ENCODE measurements around the gene EID2B.
A peak's percentile ranks its signal among the peaks of the same experiment; 100 is the strongest.

Gene EID2B

DNA sequence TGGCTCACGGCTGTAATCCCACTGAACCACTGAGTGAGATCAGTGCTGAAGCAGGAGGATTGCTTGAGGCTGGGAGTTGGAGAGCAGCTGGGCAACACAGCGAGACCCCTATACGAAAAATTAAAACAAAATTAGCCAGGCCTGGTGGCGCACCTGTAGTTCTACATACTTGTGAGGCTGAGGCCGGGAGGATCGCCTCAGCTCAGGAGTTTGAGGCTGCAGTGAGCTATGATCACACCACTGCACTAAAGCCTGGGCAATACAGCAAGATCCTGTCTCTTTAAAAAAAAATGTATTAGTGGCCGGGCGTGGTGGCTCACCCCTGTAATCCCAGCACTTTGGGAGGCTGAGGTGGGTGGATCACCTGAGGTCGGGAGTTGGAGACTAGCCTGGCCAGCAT is 24.0 kb downstream of the EID2B start:
- Histone ChIP-seq H3K9me3 (ENCODE audit: severe bottlenecking) (no peaks in the 10 kb centered on the region), H3K4me1 (ENCODE audit: insufficient read depth, poor library complexity, severe bottlenecking) (no peaks in the 10 kb centered on the region), H3K27me3 (ENCODE audit: insufficient read depth, poor library complexity, severe bottlenecking) (peaks cover under 1% of the 10 kb centered on the region), H3K4me3 (ENCODE audit: severe bottlenecking) (no peak overlapping the region), H3K36me3 (ENCODE audit: low read depth) (no peaks in the 10 kb centered on the region), H3K27ac (ENCODE audit: poor library complexity, severe bottlenecking) (no peak overlapping the region)
- TF ChIP-seq, protein P1, sequence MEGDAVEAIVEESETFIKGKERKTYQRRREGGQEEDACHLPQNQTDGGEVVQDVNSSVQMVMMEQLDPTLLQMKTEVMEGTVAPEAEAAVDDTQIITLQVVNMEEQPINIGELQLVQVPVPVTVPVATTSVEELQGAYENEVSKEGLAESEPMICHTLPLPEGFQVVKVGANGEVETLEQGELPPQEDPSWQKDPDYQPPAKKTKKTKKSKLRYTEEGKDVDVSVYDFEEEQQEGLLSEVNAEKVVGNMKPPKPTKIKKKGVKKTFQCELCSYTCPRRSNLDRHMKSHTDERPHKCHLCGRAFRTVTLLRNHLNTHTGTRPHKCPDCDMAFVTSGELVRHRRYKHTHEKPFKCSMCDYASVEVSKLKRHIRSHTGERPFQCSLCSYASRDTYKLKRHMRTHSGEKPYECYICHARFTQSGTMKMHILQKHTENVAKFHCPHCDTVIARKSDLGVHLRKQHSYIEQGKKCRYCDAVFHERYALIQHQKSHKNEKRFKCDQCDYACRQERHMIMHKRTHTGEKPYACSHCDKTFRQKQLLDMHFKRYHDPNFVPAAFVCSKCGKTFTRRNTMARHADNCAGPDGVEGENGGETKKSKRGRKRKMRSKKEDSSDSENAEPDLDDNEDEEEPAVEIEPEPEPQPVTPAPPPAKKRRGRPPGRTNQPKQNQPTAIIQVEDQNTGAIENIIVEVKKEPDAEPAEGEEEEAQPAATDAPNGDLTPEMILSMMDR (IDR thresholded peaks at IDR 0.05; ENCODE audit: poor library complexity, severe bottlenecking) = no peak
- ATAC-seq (ENCODE audit: low read depth) (no peak), DNase-seq (ENCODE audit: low spot score) (no peak)

DNA sequence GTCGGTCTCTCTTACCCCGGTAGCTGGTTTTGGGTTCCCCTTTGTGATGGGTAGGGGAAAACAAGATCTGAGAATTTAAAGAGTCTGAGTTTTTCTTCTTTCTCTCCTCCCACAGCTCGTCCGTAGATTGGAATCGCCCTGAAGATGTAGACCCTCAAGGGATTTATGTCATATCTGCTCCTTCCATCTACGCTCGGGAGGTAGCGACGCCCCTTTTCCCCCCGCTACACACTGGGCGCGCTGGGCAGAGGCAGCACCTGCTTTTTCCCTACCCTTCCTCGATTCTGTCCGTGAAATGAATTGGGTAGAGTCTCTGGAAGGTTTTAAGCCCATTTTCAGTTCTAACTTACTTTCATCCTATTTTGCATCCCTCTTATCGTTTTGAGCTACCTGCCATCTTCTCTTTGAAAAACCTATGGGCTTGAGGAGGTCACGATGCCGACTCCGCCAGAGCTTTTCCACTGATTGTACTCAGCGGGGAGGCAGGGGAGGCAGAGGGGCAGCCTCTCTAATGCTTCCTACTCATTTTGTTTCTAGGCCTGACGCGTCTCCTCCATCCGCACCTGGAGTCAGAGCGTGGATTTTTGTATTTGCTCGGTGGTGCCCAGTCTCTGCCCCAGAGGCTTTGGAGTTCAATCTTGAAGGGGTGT is 24.8 kb downstream of the EID2B start:
- H3K27me3 ChIP-seq (ENCODE audit: insufficient read depth, poor library complexity, severe bottlenecking) = no peaks in the 10 kb centered on the region

DNA sequence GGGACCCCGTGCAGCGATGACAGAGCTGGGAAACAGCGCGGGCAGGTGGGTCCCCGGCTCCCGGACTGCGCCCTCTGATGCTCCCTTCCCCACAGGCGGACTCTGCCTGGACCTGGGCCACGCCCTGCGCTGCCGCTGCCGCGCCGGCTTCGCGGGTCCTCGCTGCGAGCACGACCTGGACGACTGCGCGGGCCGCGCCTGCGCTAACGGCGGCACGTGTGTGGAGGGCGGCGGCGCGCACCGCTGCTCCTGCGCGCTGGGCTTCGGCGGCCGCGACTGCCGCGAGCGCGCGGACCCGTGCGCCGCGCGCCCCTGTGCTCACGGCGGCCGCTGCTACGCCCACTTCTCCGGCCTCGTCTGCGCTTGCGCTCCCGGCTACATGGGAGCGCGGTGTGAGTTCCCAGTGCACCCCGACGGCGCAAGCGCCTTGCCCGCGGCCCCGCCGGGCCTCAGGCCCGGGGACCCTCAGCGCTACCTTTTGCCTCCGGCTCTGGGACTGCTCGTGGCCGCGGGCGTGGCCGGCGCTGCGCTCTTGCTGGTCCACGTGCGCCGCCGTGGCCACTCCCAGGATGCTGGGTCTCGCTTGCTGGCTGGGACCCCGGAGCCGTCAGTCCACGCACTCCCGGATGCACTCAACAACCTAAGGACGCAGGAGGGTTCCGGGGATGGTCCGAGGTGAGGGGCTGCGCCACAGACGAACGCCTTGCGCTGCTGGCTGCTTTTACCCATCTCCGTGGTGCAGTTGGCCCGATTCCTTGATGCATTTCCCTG is 25.5 kb downstream of the EID2B start:
- H3K27me3 ChIP-seq (ENCODE audit: insufficient read depth, poor library complexity, severe bottlenecking) = no peaks in the 10 kb centered on the region

More for the DNA sequence above, 24.8 kb downstream of the EID2B start:
- peak overlapping the region; percentile 69 for H3K4me3 ChIP-seq (ENCODE audit: severe bottlenecking)
- no peak for ATAC-seq (ENCODE audit: low read depth)
- no peaks in the 10 kb centered on the region for H3K4me1 ChIP-seq (ENCODE audit: insufficient read depth, poor library complexity, severe bottlenecking)
- no peak for DNase-seq (ENCODE audit: low spot score)
- TF ChIP-seq, protein P1 (IDR thresholded peaks at IDR 0.05; ENCODE audit: poor library complexity, severe bottlenecking) = no peak
- H3K36me3 ChIP-seq (ENCODE audit: low read depth) = no peaks in the 10 kb centered on the region
- no peaks in the 10 kb centered on the region for H3K9me3 ChIP-seq (ENCODE audit: severe bottlenecking)
- H3K27ac ChIP-seq (ENCODE audit: poor library complexity, severe bottlenecking) = no peak overlapping the region

DNA sequence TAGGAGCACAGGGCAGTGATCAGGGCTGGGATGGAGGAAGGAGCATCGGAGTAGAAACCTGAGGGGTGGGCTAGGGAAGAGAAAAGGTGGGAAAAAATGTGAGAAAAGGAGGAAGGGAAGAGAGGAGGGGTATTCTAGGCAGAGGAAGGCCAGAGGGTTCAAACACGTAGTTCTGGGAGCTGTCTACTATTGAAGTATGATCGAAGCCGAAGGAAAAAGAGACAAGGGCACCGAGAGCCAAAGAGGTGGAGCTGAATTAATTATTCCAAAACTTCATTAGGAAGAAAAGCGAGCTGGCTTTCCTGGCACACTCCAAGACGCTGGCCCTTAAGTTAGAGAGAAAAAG is 26.1 kb downstream of the EID2B start:
- peak overlapping the region; percentile 69 for H3K4me3 ChIP-seq (ENCODE audit: severe bottlenecking)
- ATAC-seq (ENCODE audit: low read depth) = no peak
- no peak for DNase-seq (ENCODE audit: low spot score)
- H3K27me3 ChIP-seq (ENCODE audit: insufficient read depth, poor library complexity, severe bottlenecking) = no peaks in the 10 kb centered on the region
- no peak overlapping the region for H3K27ac ChIP-seq (ENCODE audit: poor library complexity, severe bottlenecking)
- TF ChIP-seq, protein P1 (IDR thresholded peaks at IDR 0.05; ENCODE audit: poor library complexity, severe bottlenecking) = no peak
- H3K9me3 ChIP-seq (ENCODE audit: severe bottlenecking) = no peaks in the 10 kb centered on the region
- H3K4me1 ChIP-seq (ENCODE audit: insufficient read depth, poor library complexity, severe bottlenecking) = no peaks in the 10 kb centered on the region
- no peaks in the 10 kb centered on the region for H3K36me3 ChIP-seq (ENCODE audit: low read depth)

More for the DNA sequence above, 25.5 kb downstream of the EID2B start:
- no peaks in the 10 kb centered on the region for H3K4me1 ChIP-seq (ENCODE audit: insufficient read depth, poor library complexity, severe bottlenecking)
- TF ChIP-seq, protein P1 (IDR thresholded peaks at IDR 0.05; ENCODE audit: poor library complexity, severe bottlenecking) = no peak
- H3K4me3 ChIP-seq (ENCODE audit: severe bottlenecking) = peak overlapping the region; percentile 69
- ATAC-seq (ENCODE audit: low read depth) (peak; percentile 79), DNase-seq (ENCODE audit: low spot score) (no peak)
- H3K9me3 ChIP-seq (ENCODE audit: severe bottlenecking) = no peaks in the 10 kb centered on the region
- no peak overlapping the region for H3K27ac ChIP-seq (ENCODE audit: poor library complexity, severe bottlenecking)
- no peaks in the 10 kb centered on the region for H3K36me3 ChIP-seq (ENCODE audit: low read depth)
